Measurements from ENCODE around the gene AKT2.
A peak's percentile ranks its signal among the peaks of the same experiment; 100 is the strongest.

Gene AKT2

GRCh38 chr19:40223135-40223822 is 61.9 kb downstream of the AKT2 start:
- peak overlapping the region; percentile 82 for H3K27ac ChIP-seq
- TF ChIP-seq ZFX (IDR thresholded peaks at IDR 0.05; ENCODE audit: borderline replicate concordance), result no peak
- TF ChIP-seq, protein P1, sequence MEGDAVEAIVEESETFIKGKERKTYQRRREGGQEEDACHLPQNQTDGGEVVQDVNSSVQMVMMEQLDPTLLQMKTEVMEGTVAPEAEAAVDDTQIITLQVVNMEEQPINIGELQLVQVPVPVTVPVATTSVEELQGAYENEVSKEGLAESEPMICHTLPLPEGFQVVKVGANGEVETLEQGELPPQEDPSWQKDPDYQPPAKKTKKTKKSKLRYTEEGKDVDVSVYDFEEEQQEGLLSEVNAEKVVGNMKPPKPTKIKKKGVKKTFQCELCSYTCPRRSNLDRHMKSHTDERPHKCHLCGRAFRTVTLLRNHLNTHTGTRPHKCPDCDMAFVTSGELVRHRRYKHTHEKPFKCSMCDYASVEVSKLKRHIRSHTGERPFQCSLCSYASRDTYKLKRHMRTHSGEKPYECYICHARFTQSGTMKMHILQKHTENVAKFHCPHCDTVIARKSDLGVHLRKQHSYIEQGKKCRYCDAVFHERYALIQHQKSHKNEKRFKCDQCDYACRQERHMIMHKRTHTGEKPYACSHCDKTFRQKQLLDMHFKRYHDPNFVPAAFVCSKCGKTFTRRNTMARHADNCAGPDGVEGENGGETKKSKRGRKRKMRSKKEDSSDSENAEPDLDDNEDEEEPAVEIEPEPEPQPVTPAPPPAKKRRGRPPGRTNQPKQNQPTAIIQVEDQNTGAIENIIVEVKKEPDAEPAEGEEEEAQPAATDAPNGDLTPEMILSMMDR (IDR thresholded peaks at IDR 0.05), result no peak

DNA sequence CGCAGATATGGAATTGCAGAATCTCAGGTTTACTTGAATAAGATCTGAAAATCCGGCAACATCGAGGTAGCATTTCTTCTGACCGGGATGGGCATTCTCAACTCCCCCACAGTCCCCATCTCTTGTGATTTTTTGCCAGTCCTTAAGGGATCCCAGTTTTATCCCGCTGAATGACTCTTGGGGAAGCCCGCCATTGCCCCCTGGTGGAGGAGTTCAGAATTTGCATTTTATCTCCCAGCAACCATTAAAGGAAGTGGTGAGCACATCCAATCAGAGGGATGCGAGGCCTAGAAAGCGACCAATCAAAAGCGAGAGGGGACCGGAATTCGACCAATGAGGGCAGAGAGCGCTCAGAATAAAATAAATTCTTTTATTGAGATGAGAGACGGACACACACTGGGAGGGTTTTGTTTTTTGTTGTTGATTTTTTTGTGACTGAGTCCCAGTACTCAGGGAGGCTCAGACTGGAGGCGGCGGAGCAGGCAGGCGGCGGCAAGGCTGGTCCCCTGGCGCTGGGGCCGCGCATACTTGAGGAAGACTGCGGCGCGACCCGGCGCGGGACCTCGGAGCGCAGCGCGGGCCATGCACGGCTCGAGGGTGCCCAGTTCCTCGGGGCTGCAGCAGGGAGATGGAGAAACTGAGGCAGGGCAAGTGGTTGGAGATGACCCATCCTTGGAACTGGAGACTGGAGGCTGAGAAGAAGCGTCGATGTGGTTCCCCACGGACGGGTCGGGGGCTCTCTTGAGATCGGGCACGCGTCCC is 63.1 kb downstream of the AKT2 start:
- peak overlapping the region; percentile 82; the same call in 1 of the 2 replicates for H3K27ac ChIP-seq
- TF ChIP-seq, protein P1 (IDR thresholded peaks at IDR 0.05), result peak; percentile 97
- TF ChIP-seq ZFX (IDR thresholded peaks at IDR 0.05; ENCODE audit: borderline replicate concordance), result no peak

- TF ChIP-seq ZFX (IDR thresholded peaks at IDR 0.05; ENCODE audit: borderline replicate concordance), result no peak
- TF ChIP-seq, protein P1 (IDR thresholded peaks at IDR 0.05), result no peak
- H3K27ac ChIP-seq, result no peak overlapping the region
Observed at GRCh38 chr19:40220674-40221073, 64.5 kb downstream of the AKT2 start.

DNA sequence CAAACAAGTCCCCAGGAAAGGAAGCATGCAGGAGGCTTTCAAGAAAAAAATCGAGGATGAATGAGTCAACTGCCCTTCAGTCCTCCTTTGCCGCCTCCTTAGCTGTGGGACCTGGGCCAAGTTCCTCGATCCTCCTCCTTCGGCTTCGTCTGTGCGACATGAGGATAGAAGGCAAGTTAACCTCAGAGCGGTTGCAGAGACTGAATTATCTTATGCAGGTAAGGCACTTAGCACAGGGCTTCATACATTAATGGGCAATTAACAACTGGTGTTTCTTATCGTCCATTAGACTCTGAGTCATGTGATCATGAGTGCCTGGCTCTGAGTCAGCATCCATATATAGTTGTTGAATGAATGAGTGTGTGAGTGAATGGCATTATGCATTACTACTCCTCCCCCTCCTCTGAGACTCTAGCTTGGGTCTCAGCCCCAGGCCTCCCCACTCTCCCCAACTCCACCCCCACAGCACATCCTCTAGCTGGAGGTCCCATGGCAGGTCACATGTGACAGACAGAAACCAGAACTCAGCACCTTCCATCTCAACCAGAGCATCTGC is 65.3 kb downstream of the AKT2 start:
- no peak for TF ChIP-seq ZFX (IDR thresholded peaks at IDR 0.05; ENCODE audit: borderline replicate concordance)
- TF ChIP-seq, protein P1 (IDR thresholded peaks at IDR 0.05), result no peak
- H3K27ac ChIP-seq, result peak overlapping the region; percentile 19; the same call in 1 of the 2 replicates

DNA sequence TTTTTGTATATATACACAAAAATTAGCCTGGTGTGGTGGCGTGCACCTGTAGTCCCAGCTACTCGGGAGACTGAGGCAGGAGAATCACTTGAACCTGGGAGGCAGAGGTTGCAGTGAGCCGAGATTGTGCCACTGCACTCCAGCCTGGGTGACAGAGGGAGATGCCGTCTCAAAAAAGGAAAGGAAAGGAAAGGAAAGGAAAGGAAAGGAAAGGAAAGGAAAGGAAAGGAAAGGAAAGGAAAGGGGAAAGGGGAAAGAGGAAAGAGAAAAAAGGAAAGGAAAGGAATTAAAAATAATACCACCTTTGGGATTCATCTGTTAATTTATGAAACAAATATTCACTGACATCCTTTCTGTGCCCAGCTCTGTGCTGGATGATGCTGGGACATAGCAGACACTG is 66.1 kb downstream of the AKT2 start:
- H3K27ac ChIP-seq, result 0 out of 2 replicates have a peak overlapping the region, but pooled peaks have one; percentile 19

DNA sequence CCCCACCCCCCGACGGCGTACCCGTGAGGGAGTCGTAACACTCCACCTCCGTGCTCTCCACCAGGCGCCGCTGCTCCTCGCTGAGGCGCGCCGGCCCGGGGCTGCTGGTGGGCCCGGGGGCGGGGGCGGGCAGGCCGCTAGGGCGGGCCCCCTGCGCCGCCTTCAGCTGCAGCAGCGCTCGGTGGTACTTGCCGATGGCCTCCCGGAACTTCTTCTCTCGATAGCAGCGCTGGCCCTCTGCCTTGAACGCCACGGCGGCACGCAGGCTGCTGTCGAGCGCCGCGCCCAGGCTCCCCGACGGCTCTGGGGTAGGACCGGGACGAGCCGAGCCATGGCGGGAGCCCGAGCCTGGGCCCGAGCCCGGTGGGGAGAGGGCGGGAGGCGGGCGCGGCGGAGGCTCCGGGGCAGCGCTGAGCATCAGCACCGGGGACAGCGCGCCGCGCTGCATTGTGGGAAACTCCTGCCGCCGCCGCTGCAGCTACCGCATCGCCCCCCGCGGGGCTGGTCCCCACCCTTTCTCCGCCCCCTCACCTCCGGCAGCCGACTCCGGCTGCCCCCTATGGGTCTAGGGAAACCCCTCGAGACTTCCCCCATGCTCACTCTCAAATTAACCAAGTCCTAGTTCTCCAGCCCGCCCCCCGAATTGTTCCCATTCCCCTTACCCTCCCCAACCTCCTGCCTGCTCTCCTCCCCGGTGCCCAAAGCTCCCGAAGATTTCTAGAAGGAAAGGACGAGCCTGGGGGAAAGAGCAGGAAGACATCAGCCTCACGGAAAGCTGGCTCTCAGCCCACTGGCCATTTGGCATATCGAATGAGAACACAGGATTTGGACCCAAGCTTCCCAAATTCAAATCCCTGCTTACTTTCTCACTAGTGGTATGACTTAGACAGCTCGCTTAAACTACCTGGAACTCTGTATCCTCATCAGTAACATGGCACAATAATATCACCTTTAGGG is 66.9 kb downstream of the AKT2 start, which contains the start of gene TTC9B:
Gene TTC9B, minus strand, starts transcription at position 451 of the 957 bp plus-strand sequence. Its CDS starts 3 bp downstream, at position 448.
- TF ChIP-seq, protein P1 (IDR thresholded peaks at IDR 0.05), result no peak
- TF ChIP-seq ZFX (IDR thresholded peaks at IDR 0.05; ENCODE audit: borderline replicate concordance), result no peak

More for the DNA sequence above, 66.9 kb downstream of the AKT2 start, which contains the start of gene TTC9B:
- peak within 1 kb of the TSS; percentile 79 for H3K27ac ChIP-seq

All from 22Rv1 (cell line).